ENCODE measurements around the gene CRYM.
A peak's percentile ranks its signal among the peaks of the same experiment; 100 is the strongest.

CRYM gene

GRCh38 chr16:21300309-21301167, 22.4 kb upstream of the CRYM start (continued):
- TF ChIP-seq, protein P1, sequence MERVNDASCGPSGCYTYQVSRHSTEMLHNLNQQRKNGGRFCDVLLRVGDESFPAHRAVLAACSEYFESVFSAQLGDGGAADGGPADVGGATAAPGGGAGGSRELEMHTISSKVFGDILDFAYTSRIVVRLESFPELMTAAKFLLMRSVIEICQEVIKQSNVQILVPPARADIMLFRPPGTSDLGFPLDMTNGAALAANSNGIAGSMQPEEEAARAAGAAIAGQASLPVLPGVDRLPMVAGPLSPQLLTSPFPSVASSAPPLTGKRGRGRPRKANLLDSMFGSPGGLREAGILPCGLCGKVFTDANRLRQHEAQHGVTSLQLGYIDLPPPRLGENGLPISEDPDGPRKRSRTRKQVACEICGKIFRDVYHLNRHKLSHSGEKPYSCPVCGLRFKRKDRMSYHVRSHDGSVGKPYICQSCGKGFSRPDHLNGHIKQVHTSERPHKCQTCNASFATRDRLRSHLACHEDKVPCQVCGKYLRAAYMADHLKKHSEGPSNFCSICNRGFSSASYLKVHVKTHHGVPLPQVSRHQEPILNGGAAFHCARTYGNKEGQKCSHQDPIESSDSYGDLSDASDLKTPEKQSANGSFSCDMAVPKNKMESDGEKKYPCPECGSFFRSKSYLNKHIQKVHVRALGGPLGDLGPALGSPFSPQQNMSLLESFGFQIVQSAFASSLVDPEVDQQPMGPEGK (tag by site-specific recombination; IDR thresholded peaks at IDR 0.05): peak; percentile 47
- TF ChIP-seq, protein P2, sequence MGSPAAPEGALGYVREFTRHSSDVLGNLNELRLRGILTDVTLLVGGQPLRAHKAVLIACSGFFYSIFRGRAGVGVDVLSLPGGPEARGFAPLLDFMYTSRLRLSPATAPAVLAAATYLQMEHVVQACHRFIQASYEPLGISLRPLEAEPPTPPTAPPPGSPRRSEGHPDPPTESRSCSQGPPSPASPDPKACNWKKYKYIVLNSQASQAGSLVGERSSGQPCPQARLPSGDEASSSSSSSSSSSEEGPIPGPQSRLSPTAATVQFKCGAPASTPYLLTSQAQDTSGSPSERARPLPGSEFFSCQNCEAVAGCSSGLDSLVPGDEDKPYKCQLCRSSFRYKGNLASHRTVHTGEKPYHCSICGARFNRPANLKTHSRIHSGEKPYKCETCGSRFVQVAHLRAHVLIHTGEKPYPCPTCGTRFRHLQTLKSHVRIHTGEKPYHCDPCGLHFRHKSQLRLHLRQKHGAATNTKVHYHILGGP (tag by site-specific recombination; IDR thresholded peaks at IDR 0.05): no peak
- no peak for TF ChIP-seq ZNF311 (tag by site-specific recombination; IDR thresholded peaks at IDR 0.05; ENCODE audit: borderline replicate concordance)
- no peak for TF ChIP-seq ZNF23 (tag by site-specific recombination; IDR thresholded peaks at IDR 0.05; ENCODE audit: borderline replicate concordance)
- TF ChIP-seq ZNF114 (tag by site-specific recombination; IDR thresholded peaks at IDR 0.05): no peak
- peak; percentile 92 for TF ChIP-seq PRDM1 (tag by site-specific recombination; IDR thresholded peaks at IDR 0.05)
- TF ChIP-seq ZNF830 (tag by site-specific recombination; IDR thresholded peaks at IDR 0.05; ENCODE audit: low read depth): no peak
- 0 out of 2 replicates have a peak, but pooled peaks have one; percentile 92 for TF ChIP-seq ZNF335 (tag by site-specific recombination; conservative IDR thresholded peaks at IDR 0.05)
- TF ChIP-seq ZFHX2 (tag by site-specific recombination; conservative IDR thresholded peaks at IDR 0.05): no peak
- no peak for TF ChIP-seq ZNF510 (tag by site-specific recombination; IDR thresholded peaks at IDR 0.05; ENCODE audit: insufficient replicate concordance)
- TF ChIP-seq ZNF112 (tag by site-specific recombination; IDR thresholded peaks at IDR 0.05): no peak
- peak; percentile 86 for TF ChIP-seq ZNF629 (tag by site-specific recombination; IDR thresholded peaks at IDR 0.05)
- TF ChIP-seq ZNF768 (tag by site-specific recombination; IDR thresholded peaks at IDR 0.05): no peak
- TF ChIP-seq ZNF16 (tag by site-specific recombination; IDR thresholded peaks at IDR 0.05; ENCODE audit: low read depth): no peak
- TF ChIP-seq HOXA7 (CRISPR knock-in tag; IDR thresholded peaks at IDR 0.05; ENCODE audit: borderline replicate concordance): no peak
- peak; percentile 35; the same call in 1 of the 2 replicates for TF ChIP-seq FEZF1 (tag by site-specific recombination; IDR thresholded peaks at IDR 0.05)
- no peak for TF ChIP-seq ZNF239 (tag by site-specific recombination; IDR thresholded peaks at IDR 0.05)
- 0 out of 2 replicates have a peak, but pooled peaks have one; percentile 14 for TF ChIP-seq ZSCAN23 (tag by site-specific recombination; IDR thresholded peaks at IDR 0.05)
- TF ChIP-seq ZNF350 (tag by site-specific recombination; IDR thresholded peaks at IDR 0.05): no peak
- peak; percentile 93 for TF ChIP-seq CTCF (tag by site-specific recombination; IDR thresholded peaks at IDR 0.05)
- TF ChIP-seq ZNF174 (tag by site-specific recombination; IDR thresholded peaks at IDR 0.05): no peak
- peak; percentile 93 for TF ChIP-seq ZBTB17 (tag by site-specific recombination; IDR thresholded peaks at IDR 0.05)
- TF ChIP-seq ZNF211 (tag by site-specific recombination; IDR thresholded peaks at IDR 0.05; ENCODE audit: low read depth): no peak
- TF ChIP-seq ZBTB21 (tag by site-specific recombination; IDR thresholded peaks at IDR 0.05): peak; percentile 82; the same call in 1 of the 2 replicates
- TF ChIP-seq ZNF544 (tag by site-specific recombination; IDR thresholded peaks at IDR 0.05): no peak
- TF ChIP-seq ZSCAN16 (tag by site-specific recombination; IDR thresholded peaks at IDR 0.05): no peak
- peak; percentile 86 for TF ChIP-seq PRDM6 (tag by site-specific recombination; IDR thresholded peaks at IDR 0.05)
- TF ChIP-seq ZNF223 (tag by site-specific recombination; IDR thresholded peaks at IDR 0.05): no peak
- TF ChIP-seq ZFP37 (tag by site-specific recombination; IDR thresholded peaks at IDR 0.05): no peak
- TF ChIP-seq ZNF426 (tag by site-specific recombination; IDR thresholded peaks at IDR 0.05): no peak
- no peak for TF ChIP-seq ZNF670 (tag by site-specific recombination; IDR thresholded peaks at IDR 0.05; ENCODE audit: low read depth)
- TF ChIP-seq ZFP3 (tag by site-specific recombination; IDR thresholded peaks at IDR 0.05; ENCODE audit: low read depth): no peak
- TF ChIP-seq ZNF571 (tag by site-specific recombination; IDR thresholded peaks at IDR 0.05): no peak
- TF ChIP-seq HOXC10 (CRISPR knock-in tag; IDR thresholded peaks at IDR 0.05): no peak
